NT2/D1 (cell line): ENCODE measurements around the gene MYRF.

Experiments used
- DNase-seq: peaks from one replicate; pipeline ENCODE4 v3.0.0-alpha.2; 2011; ENCODE audit warnings: low read depth, low spot score
- H3K27me3 ChIP-seq: 2 replicates; pipeline ENCODE4 v1.6.0; 2011; ENCODE audit warnings: mild to moderate bottlenecking; ENCODE audit not compliant: insufficient read length, insufficient read depth
- H3K36me3 ChIP-seq: 2 replicates; pipeline ENCODE4 v1.6.1; 2011; ENCODE audit warnings: mild to moderate bottlenecking, low read length, mixed read lengths; ENCODE audit not compliant: insufficient read depth, insufficient read length
- H3K4me1 ChIP-seq: 2 replicates; pipeline ENCODE4 v1.5.1; 2011; ENCODE audit not compliant: insufficient read depth, insufficient read length
- H3K4me3 ChIP-seq: 2 replicates; pipeline ENCODE4 v1.5.1; 2011; ENCODE audit warnings: low read depth; ENCODE audit not compliant: insufficient read length
- H3K9ac ChIP-seq: 2 replicates; pipeline ENCODE4 v1.6.0; 2011; ENCODE audit warnings: low read depth; ENCODE audit not compliant: insufficient read length
- H3K9me3 ChIP-seq: 2 replicates; pipeline ENCODE4 v1.5.1; 2011; ENCODE audit warnings: mild to moderate bottlenecking, low read length; ENCODE audit not compliant: insufficient read depth
- SUZ12 ChIP-seq: IDR thresholded peaks from 2 replicates; pipeline ENCODE4 v1.6.1; 2011; ENCODE audit not compliant: insufficient read length, insufficient read depth; ENCODE audit errors: extremely low read depth
- YY1 ChIP-seq: IDR thresholded peaks from 2 replicates; pipeline ENCODE4 v1.6.1; 2011; ENCODE audit not compliant: insufficient read length, insufficient read depth
- ZNF274 ChIP-seq: IDR thresholded peaks from 2 replicates; pipeline ENCODE4 v1.6.1; 2011; ENCODE audit warnings: mild to moderate bottlenecking, low read depth, low read length

MYRF gene

GRCh38 chr11:61769946-61770683, 17.7 kb downstream of the MYRF start:
- H3K9me3 ChIP-seq: no peaks in the 10 kb centered on the region
- no peak for DNase-seq
- TF ChIP-seq SUZ12 (no peak), YY1 (no peak), ZNF274 (no peak)
- peaks cover 57% of the 10 kb centered on the region for H3K4me1 ChIP-seq
- no peak overlapping the region for H3K4me3 ChIP-seq
- no peaks in the 10 kb centered on the region for H3K27me3 ChIP-seq
- H3K9ac ChIP-seq: peak overlapping the region; percentile 44
- H3K36me3 ChIP-seq: peaks cover 49% of the 10 kb centered on the region

GRCh38 chr11:61771195-61771894, 18.9 kb downstream of the MYRF start:
- no peaks in the 10 kb centered on the region for H3K9me3 ChIP-seq
- peaks cover 53% of the 10 kb centered on the region for H3K4me1 ChIP-seq
- peak overlapping the region; percentile 12 for H3K9ac ChIP-seq
- TF ChIP-seq SUZ12 (no peak), ZNF274 (no peak), YY1 (no peak)
- no peaks in the 10 kb centered on the region for H3K27me3 ChIP-seq
- DNase-seq: no peak
- H3K4me3 ChIP-seq: no peak overlapping the region
- H3K36me3 ChIP-seq: peaks cover 52% of the 10 kb centered on the region

- no peak for DNase-seq
- Histone ChIP-seq H3K36me3 (peaks cover 51% of the 10 kb centered on the region), H3K4me1 (peaks cover 56% of the 10 kb centered on the region), H3K9ac (peak overlapping the region; percentile 12), H3K4me3 (no peak overlapping the region), H3K27me3 (no peaks in the 10 kb centered on the region), H3K9me3 (no peaks in the 10 kb centered on the region)
- no peak for TF ChIP-seq SUZ12
- no peak for TF ChIP-seq ZNF274
- no peak for TF ChIP-seq YY1
These were observed 19.6 kb downstream of the MYRF start for GRCh38 chr11:61771985-61772455.

GRCh38 chr11:61773356-61773755, 20.9 kb downstream of the MYRF start:
- H3K27me3 ChIP-seq: no peaks in the 10 kb centered on the region
- DNase-seq: no peak
- no peak overlapping the region for H3K4me3 ChIP-seq
- H3K36me3 ChIP-seq: peaks cover 62% of the 10 kb centered on the region
- TF ChIP-seq ZNF274: no peak
- no peak for TF ChIP-seq SUZ12
- no peak for TF ChIP-seq YY1
- no peaks in the 10 kb centered on the region for H3K9me3 ChIP-seq
- H3K9ac ChIP-seq: peak overlapping the region; percentile 17
- peaks cover 61% of the 10 kb centered on the region for H3K4me1 ChIP-seq

- no peak for DNase-seq
- no peak for TF ChIP-seq SUZ12
- no peak for TF ChIP-seq YY1
- TF ChIP-seq ZNF274: no peak
- H3K27me3 ChIP-seq: no peaks in the 10 kb centered on the region
- peaks cover 59% of the 10 kb centered on the region for H3K4me1 ChIP-seq
- no peak overlapping the region for H3K4me3 ChIP-seq
- peaks cover 64% of the 10 kb centered on the region for H3K36me3 ChIP-seq
- H3K9ac ChIP-seq: no peak overlapping the region
- no peaks in the 10 kb centered on the region for H3K9me3 ChIP-seq
These were observed 21.4 kb downstream of the MYRF start for GRCh38 chr11:61773809-61774208.

GRCh38 chr11:61774411-61774810, 22.0 kb downstream of the MYRF start:
- Histone ChIP-seq H3K9ac (no peak overlapping the region), H3K4me1 (peaks cover 53% of the 10 kb centered on the region), H3K9me3 (no peaks in the 10 kb centered on the region), H3K27me3 (no peaks in the 10 kb centered on the region), H3K36me3 (peaks cover 70% of the 10 kb centered on the region), H3K4me3 (no peak overlapping the region)
- no peak for DNase-seq
- no peak for TF ChIP-seq SUZ12
- TF ChIP-seq ZNF274: no peak
- TF ChIP-seq YY1: no peak

GRCh38 chr11:61775106-61775505, 22.7 kb downstream of the MYRF start:
- Histone ChIP-seq H3K9me3 (no peaks in the 10 kb centered on the region), H3K9ac (no peak overlapping the region), H3K27me3 (no peaks in the 10 kb centered on the region), H3K4me3 (no peak overlapping the region), H3K36me3 (peaks cover 77% of the 10 kb centered on the region), H3K4me1 (peaks cover 48% of the 10 kb centered on the region)
- DNase-seq: no peak
- TF ChIP-seq YY1 (no peak), ZNF274 (no peak), SUZ12 (no peak)
